Ovary (tissue), 10 donors: ENCODE results near the gene GSTM4. TPM values are rescaled to one million over a fixed set of nuclear protein-coding genes. Genes with fewer than 3 reads are reported as not detected.
A peak's percentile ranks its signal among the peaks of the same experiment; 100 is the strongest.

Experiments
- DNase-seq, 5 donors: peaks; one replicate each; pipeline ENCODE4 v3.0.0-alpha.2; 2019 to 2020
- H3K27ac ChIP-seq, 2 donors: fragments of 200-600 bp; one replicate each; pipeline versions ENCODE4 v1.5.1 to v1.8.0; 2019 to 2022
- H3K27me3 ChIP-seq: fragments of 200-600 bp; one replicate; pipeline ENCODE4 v1.8.0; 2022
- H3K36me3 ChIP-seq: fragments of 200-600 bp; sonication (generic); one replicate; pipeline ENCODE4 v1.5.1; 2019
- H3K4me1 ChIP-seq: one replicate; pipeline ENCODE4 v1.8.1; 2013; ENCODE audit warnings: mild to moderate bottlenecking, moderate library complexity; ENCODE audit not compliant: insufficient read depth
- H3K4me3 ChIP-seq: fragments of 200-600 bp; sonication (generic); one replicate; pipeline ENCODE4 v1.5.1; 2017
- H3K9me3 ChIP-seq, 2 donors: fragments of 200-600 bp in 1 of 2; sonication (generic) in 1 of 2; one replicate each; pipeline versions ENCODE4 v1.5.1 to v1.8.1; 2013 to 2019; ENCODE audit warnings: mild to moderate bottlenecking in 1 of 2, moderate library complexity in 1 of 2
- CTCF ChIP-seq, 3 donors: fragments of 450-650 bp in 2 of 3; fragments of 200-600 bp in 1 of 3; IDR thresholded peaks; one replicate each; pipeline versions ENCODE4 v1.5.1 to v1.8.0; 2016 to 2022; ENCODE audit warnings: antibody characterized with exemption in 3 of 3, mild to moderate bottlenecking in 1 of 3
- EP300 ChIP-seq: sonication (generic); formaldehyde crosslinking; IDR thresholded peaks from one replicate; pipeline ENCODE4 v1.6.1; 2017; ENCODE audit warnings: antibody characterized with exemption
- POLR2A ChIP-seq: fragments of 450-650 bp; IDR thresholded peaks from one replicate; pipeline ENCODE4 v1.6.1; 2017; ENCODE audit warnings: antibody characterized with exemption, mild to moderate bottlenecking, moderate library complexity
- WGBS, 3 donors: extraction: QIAGEN DNeasy Blood & Tissue Kit in 1 of 3; methylation state at CpG; one replicate each; pipeline versions ENCODE4 v1.1.5 to v1.1.7; 2013 to 2017; 5-methylcytosine and 5-hydroxymethylcytosine counted together
- intact Hi-C, 4 donors: fragments of 100-400 bp; cut with DNase I; formaldehyde crosslinking; loops; one replicate each; pipeline versions ENCODE4 v1.11.0 to v1.15.1; 2022 to 2023
- long read RNA-seq, 3 donors: library from polyadenylated mRNA in 2 of 3; unstranded in 2 of 3; transcript quantifications; one replicate each; pipeline ENCODE4 v2.0.0 and lab custom pipeline, GENCODE V29; 2021 to 2026
- polyA plus RNA-seq, 2 donors: library from polyadenylated mRNA; stranded (reverse); fragments of 200-250 nt in 1 of 2; fragments of 350-450 nt in 1 of 2; fragmentation: Illumina TruSeq in 1 of 2; extraction: RNeasy Lipid Tissue Mini Kit (QIAGEN cat#74804) in 1 of 2; gene quantifications; one replicate each; pipeline ENCODE4 v1.2.3, GENCODE V29; 2013 to 2014
- total RNA-seq, 7 donors: library from RNA; depleted of rRNA in 2 of 7; stranded (reverse); fragments of >200 nt in 2 of 7; fragmentation: NEBNext Ultra II Directional in 3 of 7; extraction: Animal tissue kit (Norgen Biotek cat#: 25700) in 3 of 7; gene quantifications; one replicate each; pipeline versions ENCODE4 v1.1.0 to v1.2.4, GENCODE V29; 2016 to 2023
- donor health status: DM: no; HTN: no; CAD: no; lungs with moderate emphysema.
- donor health status: DM: no; HTN: no; CAD: no.
- donor health status: Bipolar disorder and iron deficiency.
- donor health status: DM: yes; HTN: yes; CAD: no.
- donor health status: DM: no; HTN: no; CAD: no.
- donor health status: DM: yes; HTN: yes; CAD: no.

GSTM4 gene
- total RNA-seq (10 to 100 TPM; 23.0 to 91.8 (median 47.2) TPM), polyA plus RNA-seq (100 to 1,000 TPM in 1 of 2 donors, 10 to 100 TPM in 1; 43.3 to 116 TPM)
- long read RNA-seq, donor 1, transcript GSTM4-201 (8 exons, 1,321 nt): minor isoform, 14 of 101 reads
- long read RNA-seq, donor 1, transcript GSTM4-204 (8 exons, 1,412 nt): major isoform, 26 of 101 reads
- long read RNA-seq, donor 1, transcript GSTM4-212 (7 exons, 1,159 nt): minor isoform, 5 of 101 reads
- long read RNA-seq, donor 1, partial matches to known transcripts: 6 of 101 reads
- long read RNA-seq, donor 1, other reads (novel, unspliced or antisense): 50 of 101 reads
- long read RNA-seq, donor 2, transcript GSTM4-204 (8 exons, 1,412 nt): major isoform, 10 of 15 reads
- long read RNA-seq, donor 2, partial matches to known transcripts: 0 of 15 reads
- long read RNA-seq, donor 2, other reads (novel, unspliced or antisense): 0 of 15 reads
- long read RNA-seq, donor 3, transcript GSTM4-204 (8 exons, 1,412 nt): major isoform, 53 of 93 reads
- long read RNA-seq, donor 3, partial matches to known transcripts: 9 of 93 reads
- long read RNA-seq, donor 3, other reads (novel, unspliced or antisense): 24 of 93 reads

- 1 to 3% (median 2%) methylated on average over 40 to 54 of the region's 54 CpGs for WGBS, 3 donors
- Histone ChIP-seq H3K4me3 (peak within 1 kb of the TSS; percentile 59), H3K27me3 (no peaks in the 10 kb centered on the region), H3K27ac (peak within 1 kb of the TSS; percentile 16 to 94), H3K9me3 (no peaks in the 10 kb centered on the region), H3K36me3 (no peaks in the 10 kb centered on the region), H3K4me1 (peaks cover 22% of the 10 kb centered on the region)
- intact Hi-C loops: no loop called here
- DNase-seq: peak; percentile 93 to 96 (median 94)
- TF ChIP-seq EP300 (no peak), CTCF (IDR thresholded peaks at IDR 0.05) (peak in 1 of 3 donors; percentile 10), POLR2A (peak; percentile 64)
Observed at GRCh38 chr1:109655615-109656519, at the start of gene GSTM4. TSS of gene GSTM4 (plus strand) at chr1:109656099. CDS start at chr1:109656390, 291 bp downstream.

DNA sequence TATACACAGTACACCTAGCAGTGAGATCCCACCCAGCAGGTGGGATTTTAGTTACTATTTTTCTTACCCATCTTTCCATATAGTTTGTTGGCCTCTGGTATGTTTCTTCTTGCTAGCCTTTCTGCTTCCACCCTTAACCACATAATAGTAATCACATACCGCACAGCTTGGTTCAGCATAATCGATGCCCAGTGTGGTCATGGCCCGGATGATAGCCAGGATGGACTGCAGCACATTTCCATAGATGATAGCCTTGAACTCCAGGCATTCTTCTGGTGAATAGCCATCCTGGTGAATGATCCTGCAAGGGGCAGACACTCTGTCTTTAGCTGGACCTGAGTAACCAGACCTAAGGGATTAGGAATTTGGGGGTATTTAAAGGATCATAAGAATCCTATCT is 46.0 kb upstream of the GSTM4 start:
- no peak for DNase-seq
- H3K4me1 ChIP-seq: no peaks in the 10 kb centered on the region

GRCh38 chr1:109610609-109611307 is 45.1 kb upstream of the GSTM4 start:
- intact Hi-C loops: no loop called here
- H3K4me3 ChIP-seq: no peak overlapping the region
- no peaks in the 10 kb centered on the region for H3K36me3 ChIP-seq
- no peaks in the 10 kb centered on the region for H3K27me3 ChIP-seq
- no peaks in the 10 kb centered on the region for H3K4me1 ChIP-seq
- no peak overlapping the region for H3K27ac ChIP-seq
- no peaks in the 10 kb centered on the region for H3K9me3 ChIP-seq
- 20 to 35% (median 22%) methylated on average over 3 of the region's 3 CpGs for WGBS, 3 donors
- TF ChIP-seq EP300: no peak
- TF ChIP-seq CTCF (IDR thresholded peaks at IDR 0.05): no peak
- TF ChIP-seq POLR2A: no peak
- no peak for DNase-seq

More for the DNA sequence above, 46.0 kb upstream of the GSTM4 start:
- Histone ChIP-seq H3K27me3 (no peaks in the 10 kb centered on the region), H3K36me3 (no peaks in the 10 kb centered on the region), H3K9me3 (no peaks in the 10 kb centered on the region), H3K27ac (no peak overlapping the region), H3K4me3 (no peak overlapping the region)
- TF ChIP-seq CTCF (IDR thresholded peaks at IDR 0.05) (no peak), EP300 (no peak), POLR2A (no peak)
- WGBS, 3 donors: 85 to 90% (median 86%) methylated on average over 3 of the region's 3 CpGs
- intact Hi-C loops: no loop called here
